ENCODE data around the gene TIMM17B.

The TIMM17B gene

DNA sequence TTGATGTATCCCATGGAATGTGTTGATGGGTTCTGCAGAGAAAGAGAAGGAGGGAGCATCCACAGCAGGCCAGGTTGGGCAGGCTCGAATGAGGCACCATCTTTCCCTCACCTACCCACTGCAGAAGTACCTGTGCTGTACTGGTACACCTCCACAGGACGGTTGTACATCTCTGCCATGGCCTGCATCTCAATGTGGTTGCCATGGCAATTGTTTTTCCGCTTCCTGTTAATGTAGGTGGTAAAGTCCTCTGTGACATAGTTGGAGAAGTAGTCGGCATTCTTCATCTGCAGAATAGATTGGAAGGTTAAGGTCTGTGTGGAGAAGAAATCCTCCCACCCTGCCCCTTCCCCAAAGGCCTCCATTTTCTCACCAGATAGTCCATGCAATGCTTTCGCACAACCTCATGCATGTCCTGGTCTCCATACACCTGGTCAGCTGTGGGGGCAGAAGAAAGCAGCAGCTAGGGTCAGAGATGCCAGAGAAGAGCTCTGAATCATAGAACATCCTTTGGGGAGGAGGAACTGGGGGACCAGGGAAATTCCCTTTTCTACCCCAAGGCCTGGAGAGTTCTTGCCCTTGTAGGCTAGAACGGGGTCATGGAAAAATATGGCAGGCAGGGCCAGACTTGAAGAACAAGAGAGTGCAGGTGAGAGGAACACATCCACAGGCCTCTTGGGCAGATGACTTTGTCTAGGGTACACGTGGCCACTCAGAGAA, 37.2 kb upstream of the TIMM17B start:
- Histone ChIP-seq H4K20me1 (ENCODE audit: insufficient read depth, low read length) (no peaks in the 10 kb centered on the region), H3K9me3 (ENCODE audit: insufficient read depth, low read length) (no peaks in the 10 kb centered on the region), H3K27ac (ENCODE audit: low read length) (peak overlapping the region; percentile 100), H2AFZ (ENCODE audit: low read depth, low read length) (no peak overlapping the region), H3K4me1 (ENCODE audit: low read length) (peaks cover 70% of the 10 kb centered on the region), H3K9ac (ENCODE audit: low read length) (peak overlapping the region; percentile 98), H3K27me3 (ENCODE audit: low read depth, low read length) (no peaks in the 10 kb centered on the region), H3K36me3 (replicated peaks; ENCODE audit: low read depth, low read length) (peaks cover 31% of the 10 kb centered on the region), H3K4me2 (ENCODE audit: low read length) (peak overlapping the region; percentile 92), H3K79me2 (ENCODE audit: low read length) (peaks cover 61% of the 10 kb centered on the region), H3K4me3 (ENCODE audit: low read length) (peak overlapping the region; percentile 57)
- no peak for TF ChIP-seq CTCF (IDR thresholded peaks at IDR 0.05; ENCODE audit: low read depth, low read length)
- TF ChIP-seq EZH2phosphoT487 (IDR thresholded peaks at IDR 0.05; ENCODE audit: low read depth) = no peak

- Histone ChIP-seq H3K9ac (ENCODE audit: low read length) (peak overlapping the region; percentile 98), H3K9me3 (ENCODE audit: insufficient read depth, low read length) (no peaks in the 10 kb centered on the region), H3K4me3 (ENCODE audit: low read length) (peak overlapping the region; percentile 57), H4K20me1 (ENCODE audit: insufficient read depth, low read length) (no peaks in the 10 kb centered on the region), H3K4me1 (ENCODE audit: low read length) (peaks cover 64% of the 10 kb centered on the region), H3K4me2 (ENCODE audit: low read length) (peak overlapping the region; percentile 92), H3K27me3 (ENCODE audit: low read depth, low read length) (no peaks in the 10 kb centered on the region), H2AFZ (ENCODE audit: low read depth, low read length) (no peak overlapping the region), H3K27ac (ENCODE audit: low read length) (peak overlapping the region; percentile 100), H3K79me2 (ENCODE audit: low read length) (peaks cover 56% of the 10 kb centered on the region), H3K36me3 (replicated peaks; ENCODE audit: low read depth, low read length) (peaks cover 32% of the 10 kb centered on the region)
- no peak for TF ChIP-seq EZH2phosphoT487 (IDR thresholded peaks at IDR 0.05; ENCODE audit: low read depth)
- no peak for TF ChIP-seq CTCF (IDR thresholded peaks at IDR 0.05; ENCODE audit: low read depth, low read length)
Measured at GRCh38 chrX:48933757-48934156, 36.2 kb upstream of the TIMM17B start.

- Histone ChIP-seq H3K27ac (ENCODE audit: low read length) (peak overlapping the region; percentile 59), H4K20me1 (ENCODE audit: insufficient read depth, low read length) (no peaks in the 10 kb centered on the region), H3K4me3 (ENCODE audit: low read length) (peak overlapping the region; percentile 48), H3K4me1 (ENCODE audit: low read length) (peaks cover 30% of the 10 kb centered on the region), H2AFZ (ENCODE audit: low read depth, low read length) (no peak overlapping the region), H3K4me2 (ENCODE audit: low read length) (peak overlapping the region; percentile 62), H3K27me3 (ENCODE audit: low read depth, low read length) (no peaks in the 10 kb centered on the region), H3K9me3 (ENCODE audit: insufficient read depth, low read length) (no peaks in the 10 kb centered on the region), H3K36me3 (replicated peaks; ENCODE audit: low read depth, low read length) (peaks cover 39% of the 10 kb centered on the region), H3K9ac (ENCODE audit: low read length) (peak overlapping the region; percentile 30), H3K79me2 (ENCODE audit: low read length) (peaks cover 39% of the 10 kb centered on the region)
- TF ChIP-seq CTCF (IDR thresholded peaks at IDR 0.05; ENCODE audit: low read depth, low read length) (no peak), EZH2phosphoT487 (IDR thresholded peaks at IDR 0.05; ENCODE audit: low read depth) (no peak)
Measured at GRCh38 chrX:48927736-48928382, 30.3 kb upstream of the TIMM17B start.

DNA sequence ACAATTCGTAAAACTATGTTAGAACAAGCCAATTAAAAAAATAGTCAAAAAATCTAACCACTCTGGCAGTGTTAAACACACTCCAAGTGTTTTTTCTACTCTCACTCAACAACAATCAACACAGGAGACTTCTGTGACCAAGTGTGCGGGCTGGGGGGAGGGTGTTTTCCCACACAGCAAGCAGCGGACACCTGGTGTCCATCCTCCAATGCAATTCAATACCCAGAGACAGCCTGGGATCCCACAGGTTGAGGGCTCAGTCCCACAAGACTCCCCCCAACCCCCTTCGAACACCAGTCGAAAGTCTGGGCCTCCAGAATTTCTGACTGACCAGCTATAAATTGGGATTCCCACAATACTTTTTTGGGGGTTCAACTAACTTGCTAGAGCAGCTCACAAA, 29.6 kb upstream of the TIMM17B start:
- no peak overlapping the region for H3K9ac ChIP-seq (ENCODE audit: low read length)
- peaks cover 35% of the 10 kb centered on the region for H3K36me3 ChIP-seq (replicated peaks; ENCODE audit: low read depth, low read length)
- peak overlapping the region; percentile 62; the same call in 1 of the 2 replicates for H3K4me2 ChIP-seq (ENCODE audit: low read length)

More for the DNA sequence above, 29.6 kb upstream of the TIMM17B start:
- Histone ChIP-seq H3K27me3 (ENCODE audit: low read depth, low read length) (no peaks in the 10 kb centered on the region), H3K79me2 (ENCODE audit: low read length) (peaks cover 32% of the 10 kb centered on the region), H4K20me1 (ENCODE audit: insufficient read depth, low read length) (no peaks in the 10 kb centered on the region), H3K27ac (ENCODE audit: low read length) (no peak overlapping the region), H3K4me3 (ENCODE audit: low read length) (no peak overlapping the region), H3K9me3 (ENCODE audit: insufficient read depth, low read length) (no peaks in the 10 kb centered on the region), H2AFZ (ENCODE audit: low read depth, low read length) (no peak overlapping the region), H3K4me1 (ENCODE audit: low read length) (peaks cover 23% of the 10 kb centered on the region)
- no peak for TF ChIP-seq EZH2phosphoT487 (IDR thresholded peaks at IDR 0.05; ENCODE audit: low read depth)
- no peak for TF ChIP-seq CTCF (IDR thresholded peaks at IDR 0.05; ENCODE audit: low read depth, low read length)

All from OCI-LY3 (cell line).